GM12878 (cell line): Measurements from ENCODE around the gene PSAP. TPM values are rescaled to one million over a fixed set of nuclear protein-coding genes. Genes with fewer than 3 reads are reported as not detected.

ENCODE experiments used
- ATAC-seq: fragments of 200-7000 bp; cut with Tn5 transposase; 3 replicates; pipeline ENCODE4 v1.9.1; 2020; ENCODE audit warnings: mild to moderate bottlenecking, moderate library complexity
- BruUV-seq: library from RNA; stranded (reverse); fragments of 400-500 nt; replicated peaks from 2 replicates; lab custom pipeline; 2021; lab: Mats Ljungman, UMichigan
- CTCF ChIA-PET: fragments of 300-600 bp; sonication (Branson Sonifier 250); formaldehyde crosslinking; extraction: SDS; loops from one replicate; lab custom pipeline; 2021; ENCODE audit warnings: inconsistent platforms; lab: Yijun Ruan, JAX
- POLR2A ChIA-PET: fragments of 350-600 bp; formaldehyde crosslinking; extraction: SDS; loops from one replicate; lab custom pipeline; 2021; ENCODE audit warnings: inconsistent platforms; lab: Charles Lee
- RAD21 ChIA-PET: fragments of 300-600 bp; sonication (Branson Sonifier 250); formaldehyde crosslinking; loops from one replicate; lab custom pipeline; 2023; ENCODE audit warnings: antibody characterized with exemption; ENCODE audit not compliant: unreplicated experiment; lab: Charles Lee
- SMC1A ChIA-PET: fragments of 300-600 bp; sonication (Branson Sonifier 250); formaldehyde crosslinking; loops from one replicate; lab custom pipeline; 2023; ENCODE audit not compliant: unreplicated experiment, uncharacterized antibody; lab: Charles Lee
- DNase-seq: peaks from one replicate; pipeline ENCODE4 v3.0.0-alpha.2; 2011; ENCODE audit warnings: low read depth, low spot score
- FAIRE-seq: peaks from 3 replicates; lab custom pipeline; 2011; peaks lifted over from hg19 to GRCh38; lab: Jason Lieb, UNC
- H2AFZ ChIP-seq: 2 replicates; pipeline ENCODE4 v1.6.0; 2011; ENCODE audit warnings: low read depth, low read length, control low read depth; ENCODE audit not compliant: control insufficient read depth
- H3K27ac ChIP-seq: 2 replicates; pipeline ENCODE4 v1.5.1; 2011; ENCODE audit warnings: control low read depth; ENCODE audit not compliant: control insufficient read depth, insufficient read depth
- H3K27me3 ChIP-seq, 2 experiments: replicated peaks in 1 of 2; 2 replicates each; pipeline versions ENCODE4 v1.6.0 to v1.6.1; 2011; ENCODE audit warnings: low read length in 1 of 2; ENCODE audit not compliant: control insufficient read depth in 2 of 2, insufficient read depth in 2 of 2
- H3K36me3 ChIP-seq, 2 experiments: 2 replicates each; pipeline ENCODE4 v1.5.1; 2011; ENCODE audit warnings: low read length in 1 of 2; ENCODE audit not compliant: control insufficient read depth in 2 of 2, insufficient read depth in 2 of 2
- H3K4me1 ChIP-seq: 2 replicates; pipeline ENCODE4 v1.6.1; 2011; ENCODE audit warnings: mild to moderate bottlenecking, low read length, moderate library complexity, mixed read lengths; ENCODE audit not compliant: control insufficient read depth, insufficient read depth
- H3K4me2 ChIP-seq: 2 replicates; pipeline ENCODE4 v1.6.0; 2011; ENCODE audit warnings: control low read depth; ENCODE audit not compliant: control insufficient read depth, insufficient read depth
- H3K4me3 ChIP-seq: fragments of 200-600 bp; sonication (generic); 2 replicates; pipeline ENCODE4 v1.5.1; 2016
- H3K79me2 ChIP-seq: 2 replicates; pipeline ENCODE4 v1.6.0; 2011; ENCODE audit warnings: low read length; ENCODE audit not compliant: control insufficient read depth, insufficient read depth
- H3K9ac ChIP-seq: 2 replicates; pipeline ENCODE4 v1.8.0; 2011; ENCODE audit warnings: low read length, control low read depth, mixed read lengths; ENCODE audit not compliant: control insufficient read depth, insufficient read depth
- H3K9me3 ChIP-seq: replicated peaks from 3 replicates; pipeline ENCODE4 v1.5.1; 2011; ENCODE audit warnings: mild to moderate bottlenecking, low read length; ENCODE audit not compliant: control insufficient read depth, insufficient read depth
- H4K20me1 ChIP-seq: 2 replicates; pipeline ENCODE4 v1.6.0; 2011; ENCODE audit not compliant: control insufficient read depth, insufficient read depth
- CBFB ChIP-seq: IDR thresholded peaks from 2 replicates; pipeline ENCODE4 v1.6.1; 2016; ENCODE audit warnings: antibody characterized with exemption, low read depth
- CHD1 ChIP-seq: IDR thresholded peaks from 2 replicates; pipeline ENCODE4 v1.6.1; 2012; ENCODE audit warnings: low read depth, low read length, improper control_type of control experiment
- CREB1 ChIP-seq: IDR thresholded peaks from 2 replicates; pipeline ENCODE4 v1.6.1; 2012; ENCODE audit warnings: low read depth, mild to moderate bottlenecking, inconsistent platforms
- EZH2 ChIP-seq: IDR thresholded peaks from 2 replicates; pipeline ENCODE4 v1.6.1; 2012; ENCODE audit warnings: low read depth, mild to moderate bottlenecking, control low read depth, inconsistent platforms, low read length, borderline replicate concordance; ENCODE audit not compliant: control insufficient read depth
- IKZF2 ChIP-seq, 2 experiments: fragments of 450-650 bp; IDR thresholded peaks; 2 replicates each; pipeline ENCODE4 v1.6.1; 2017; ENCODE audit warnings: mild to moderate bottlenecking in 2 of 2, moderate library complexity in 2 of 2
- JUNB ChIP-seq: IDR thresholded peaks from 2 replicates; pipeline ENCODE4 v1.6.1; 2016; ENCODE audit warnings: antibody characterized with exemption, mild to moderate bottlenecking
- KDM1A ChIP-seq: fragments of 200-600 bp; sonication (generic); IDR thresholded peaks from 2 replicates; pipeline ENCODE4 v1.6.1; 2016; ENCODE audit warnings: borderline replicate concordance
- NFIC ChIP-seq: IDR thresholded peaks from 2 replicates; pipeline ENCODE4 v1.6.1; 2012; ENCODE audit warnings: low read depth, mild to moderate bottlenecking, inconsistent platforms, low read length, moderate library complexity
- RCOR1 ChIP-seq: conservative IDR thresholded peaks from 2 replicates; pipeline ENCODE4 v1.6.1; 2012; ENCODE audit warnings: low read depth, low read length, improper control_type of control experiment
- TCF12 ChIP-seq: IDR thresholded peaks from 2 replicates; pipeline ENCODE4 v1.6.1; 2011; ENCODE audit warnings: low read depth, mild to moderate bottlenecking, low read length
- TCF7 ChIP-seq: IDR thresholded peaks from 2 replicates; pipeline ENCODE4 v1.6.1; 2014; ENCODE audit warnings: antibody characterized with exemption, borderline replicate concordance
- WRNIP1 ChIP-seq: IDR thresholded peaks from 2 replicates; pipeline ENCODE4 v1.6.1; 2011; ENCODE audit warnings: low read depth, low read length, improper control_type of control experiment, borderline replicate concordance
- YY1 ChIP-seq: IDR thresholded peaks from 2 replicates; pipeline ENCODE4 v1.6.1; 2011; ENCODE audit warnings: low read depth, mild to moderate bottlenecking, low read length
- ZNF24 ChIP-seq: fragments of 450-650 bp; IDR thresholded peaks from 2 replicates; pipeline ENCODE4 v1.6.1; 2017; ENCODE audit warnings: antibody characterized with exemption, mild to moderate bottlenecking
- WGBS: methylation state at CpG from one replicate; pipeline ENCODE4 v1.1.6; 2016; ENCODE audit warnings: low lambda C conversion rate; ENCODE audit not compliant: insufficient replicate concordance, insufficient coverage; ENCODE audit errors: missing lambda C conversion rate; 5-methylcytosine and 5-hydroxymethylcytosine counted together
- in situ Hi-C: fragments of 300-500 bp; cut with MboI; formaldehyde crosslinking; loops from 9 replicates; pipeline ENCODE4 v1.14.3; 2018; ENCODE audit warnings: mixed read lengths
- intact Hi-C: fragments of 100-400 bp; cut with micrococcal nuclease; formaldehyde crosslinking; loops from one replicate; pipeline ENCODE4 v1.14.2; 2022; ENCODE audit not compliant: unreplicated experiment
- polyA plus RNA-seq, 11 experiments: library from polyadenylated mRNA; depleted of rRNA in 4 of 11; unstranded in 6 of 11; stranded (reverse) in 5 of 11; fragments of >200 nt; fragmentation: Nextera tagmentation in 4 of 11; fragmentation: Illumina TruSeq in 1 of 11; extraction: Ambion mirVana in 4 of 11; extraction: Trizol in 1 of 11; gene quantifications; 1 replicate in 1 of 11; 2 replicates in 10 of 11; pipeline versions ENCODE4 v1.2.1 to v1.2.3, GENCODE V29; 2011 to 2016; ENCODE audit warnings: inconsistent platforms in 2 of 11, missing spikeins in 2 of 11, low read depth in 1 of 11
- total RNA-seq, 4 experiments: library from RNA; depleted of rRNA in 3 of 4; stranded (reverse); fragments of >200 nt in 3 of 4; fragmentation: Illumina TruSeq in 1 of 4; extraction: Trizol in 1 of 4; gene quantifications; 2 replicates each; pipeline versions ENCODE4 v1.2.1 to v1.2.3, GENCODE V29; 2013 to 2021
- TF ChIP-seq, protein P1 (sequence below): IDR thresholded peaks from 2 replicates; pipeline ENCODE4 v1.6.1; 2012; ENCODE audit warnings: low read depth, low read length, improper control_type of control experiment
- TF ChIP-seq, protein P2 (sequence below): IDR thresholded peaks from 2 replicates; pipeline ENCODE4 v1.6.1; 2012; ENCODE audit warnings: low read depth, low read length, improper control_type of control experiment
- TF ChIP-seq, protein P3 (sequence below): IDR thresholded peaks from 2 replicates; pipeline ENCODE4 v1.6.1; 2011; ENCODE audit warnings: borderline replicate concordance, low read depth, mild to moderate bottlenecking, moderate library complexity, mixed read lengths, low read length; ENCODE audit not compliant: insufficient read depth; ENCODE audit errors: extremely low read length
- TF ChIP-seq, protein P4 (sequence below): fragments of 450-650 bp; IDR thresholded peaks from 2 replicates; pipeline ENCODE4 v1.6.1; 2017; ENCODE audit warnings: mild to moderate bottlenecking, moderate library complexity

The PSAP gene
- total and polyA plus RNA-seq, 10 of the 15 experiments (the other 5 are each of a cell fraction or from before 2014, with no cell fraction given): 178 to 336 (median 286) TPM

DNA sequence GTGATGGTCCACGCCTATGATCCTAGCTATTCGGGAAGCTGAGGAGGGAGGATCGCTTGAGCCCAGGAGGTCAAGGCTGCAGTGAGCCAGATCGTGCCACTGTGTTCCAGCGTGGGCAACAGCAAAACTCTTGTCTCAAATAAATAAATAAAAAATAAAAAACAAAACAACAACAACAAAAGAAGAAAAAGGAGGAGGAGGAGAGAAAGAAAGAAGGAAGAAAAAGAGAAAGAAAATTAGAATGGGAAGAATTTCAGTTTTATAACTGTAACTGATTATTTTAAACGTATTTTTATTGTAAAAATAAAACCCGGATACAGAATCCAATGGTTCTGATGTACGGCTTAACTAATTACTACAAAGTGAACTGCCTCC is 37.2 kb upstream of the PSAP start:
- Histone ChIP-seq H3K27me3 (no peaks in the 10 kb centered on the region), H2AFZ (0 out of 2 replicates have a peak overlapping the region, but pooled peaks have one; percentile 42), H3K4me1 (peaks cover 30% of the 10 kb centered on the region), H3K27ac (peak overlapping the region; percentile 62), H3K79me2 (no peaks in the 10 kb centered on the region), H3K36me3 (no peaks in the 10 kb centered on the region), H3K4me3 (peak overlapping the region; percentile 64), H3K4me2 (peak overlapping the region; percentile 65; the same call in 1 of the 2 replicates), H3K9me3 (no peaks in the 10 kb centered on the region), H4K20me1 (no peaks in the 10 kb centered on the region), H3K9ac (peak overlapping the region; percentile 25)
- no peak for TF ChIP-seq CREB1
- no peak for TF ChIP-seq TCF12
- TF ChIP-seq TCF7: no peak
- no peak for TF ChIP-seq CHD1
- TF ChIP-seq, protein P1, sequence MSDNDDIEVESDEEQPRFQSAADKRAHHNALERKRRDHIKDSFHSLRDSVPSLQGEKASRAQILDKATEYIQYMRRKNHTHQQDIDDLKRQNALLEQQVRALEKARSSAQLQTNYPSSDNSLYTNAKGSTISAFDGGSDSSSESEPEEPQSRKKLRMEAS: no peak
- no peak for TF ChIP-seq WRNIP1
- no peak for TF ChIP-seq RCOR1
- TF ChIP-seq CBFB: no peak
- TF ChIP-seq JUNB: no peak
- no peak for TF ChIP-seq KDM1A
- TF ChIP-seq NFIC: no peak
- TF ChIP-seq, protein P2, sequence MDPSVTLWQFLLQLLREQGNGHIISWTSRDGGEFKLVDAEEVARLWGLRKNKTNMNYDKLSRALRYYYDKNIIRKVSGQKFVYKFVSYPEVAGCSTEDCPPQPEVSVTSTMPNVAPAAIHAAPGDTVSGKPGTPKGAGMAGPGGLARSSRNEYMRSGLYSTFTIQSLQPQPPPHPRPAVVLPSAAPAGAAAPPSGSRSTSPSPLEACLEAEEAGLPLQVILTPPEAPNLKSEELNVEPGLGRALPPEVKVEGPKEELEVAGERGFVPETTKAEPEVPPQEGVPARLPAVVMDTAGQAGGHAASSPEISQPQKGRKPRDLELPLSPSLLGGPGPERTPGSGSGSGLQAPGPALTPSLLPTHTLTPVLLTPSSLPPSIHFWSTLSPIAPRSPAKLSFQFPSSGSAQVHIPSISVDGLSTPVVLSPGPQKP: no peak
- TF ChIP-seq, protein P3, sequence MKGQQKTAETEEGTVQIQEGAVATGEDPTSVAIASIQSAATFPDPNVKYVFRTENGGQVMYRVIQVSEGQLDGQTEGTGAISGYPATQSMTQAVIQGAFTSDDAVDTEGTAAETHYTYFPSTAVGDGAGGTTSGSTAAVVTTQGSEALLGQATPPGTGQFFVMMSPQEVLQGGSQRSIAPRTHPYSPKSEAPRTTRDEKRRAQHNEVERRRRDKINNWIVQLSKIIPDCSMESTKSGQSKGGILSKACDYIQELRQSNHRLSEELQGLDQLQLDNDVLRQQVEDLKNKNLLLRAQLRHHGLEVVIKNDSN: no peak
- TF ChIP-seq YY1: no peak
- no peak for TF ChIP-seq ZNF24
- TF ChIP-seq, protein P4, sequence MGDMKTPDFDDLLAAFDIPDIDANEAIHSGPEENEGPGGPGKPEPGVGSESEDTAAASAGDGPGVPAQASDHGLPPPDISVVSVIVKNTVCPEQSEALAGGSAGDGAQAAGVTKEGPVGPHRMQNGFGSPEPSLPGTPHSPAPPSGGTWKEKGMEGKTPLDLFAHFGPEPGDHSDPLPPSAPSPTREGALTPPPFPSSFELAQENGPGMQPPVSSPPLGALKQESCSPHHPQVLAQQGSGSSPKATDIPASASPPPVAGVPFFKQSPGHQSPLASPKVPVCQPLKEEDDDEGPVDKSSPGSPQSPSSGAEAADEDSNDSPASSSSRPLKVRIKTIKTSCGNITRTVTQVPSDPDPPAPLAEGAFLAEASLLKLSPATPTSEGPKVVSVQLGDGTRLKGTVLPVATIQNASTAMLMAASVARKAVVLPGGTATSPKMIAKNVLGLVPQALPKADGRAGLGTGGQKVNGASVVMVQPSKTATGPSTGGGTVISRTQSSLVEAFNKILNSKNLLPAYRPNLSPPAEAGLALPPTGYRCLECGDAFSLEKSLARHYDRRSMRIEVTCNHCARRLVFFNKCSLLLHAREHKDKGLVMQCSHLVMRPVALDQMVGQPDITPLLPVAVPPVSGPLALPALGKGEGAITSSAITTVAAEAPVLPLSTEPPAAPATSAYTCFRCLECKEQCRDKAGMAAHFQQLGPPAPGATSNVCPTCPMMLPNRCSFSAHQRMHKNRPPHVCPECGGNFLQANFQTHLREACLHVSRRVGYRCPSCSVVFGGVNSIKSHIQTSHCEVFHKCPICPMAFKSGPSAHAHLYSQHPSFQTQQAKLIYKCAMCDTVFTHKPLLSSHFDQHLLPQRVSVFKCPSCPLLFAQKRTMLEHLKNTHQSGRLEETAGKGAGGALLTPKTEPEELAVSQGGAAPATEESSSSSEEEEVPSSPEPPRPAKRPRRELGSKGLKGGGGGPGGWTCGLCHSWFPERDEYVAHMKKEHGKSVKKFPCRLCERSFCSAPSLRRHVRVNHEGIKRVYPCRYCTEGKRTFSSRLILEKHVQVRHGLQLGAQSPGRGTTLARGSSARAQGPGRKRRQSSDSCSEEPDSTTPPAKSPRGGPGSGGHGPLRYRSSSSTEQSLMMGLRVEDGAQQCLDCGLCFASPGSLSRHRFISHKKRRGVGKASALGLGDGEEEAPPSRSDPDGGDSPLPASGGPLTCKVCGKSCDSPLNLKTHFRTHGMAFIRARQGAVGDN: no peak
- TF ChIP-seq IKZF2 (IDR thresholded peaks at IDR 0.05): no peak
- TF ChIP-seq EZH2: no peak
- RAD21 ChIA-PET: no interaction called here
- ATAC-seq (no peak), FAIRE-seq (no peak), DNase-seq (no peak)
- SMC1A ChIA-PET: no interaction called here
- in situ Hi-C loops: no loop called here
- CTCF ChIA-PET: interaction anchor here (0.8 to 1.0 kb wide), 2 partner anchors 8 to 51 kb away, joined by 3 read pairs; no protein-coding TSS in a partner anchor
- WGBS: 46% methylated on average over 8 of the region's 8 CpGs
- TSS peak; percentile 64 for BruUV-seq
- POLR2A ChIA-PET: no interaction called here
- intact Hi-C loops: loop anchor here (1.0 kb wide), 1 partner anchor 52 kb away; no protein-coding TSS in a partner anchor
